ENCODE measurements around the gene TUBB4A. TPM values are rescaled to one million over a fixed set of nuclear protein-coding genes. Genes with fewer than 3 reads are reported as not detected.

The TUBB4A gene
- total and polyA plus RNA-seq, 2 experiments from 2014 or later, result 4.4 to 7.3 TPM

DNA sequence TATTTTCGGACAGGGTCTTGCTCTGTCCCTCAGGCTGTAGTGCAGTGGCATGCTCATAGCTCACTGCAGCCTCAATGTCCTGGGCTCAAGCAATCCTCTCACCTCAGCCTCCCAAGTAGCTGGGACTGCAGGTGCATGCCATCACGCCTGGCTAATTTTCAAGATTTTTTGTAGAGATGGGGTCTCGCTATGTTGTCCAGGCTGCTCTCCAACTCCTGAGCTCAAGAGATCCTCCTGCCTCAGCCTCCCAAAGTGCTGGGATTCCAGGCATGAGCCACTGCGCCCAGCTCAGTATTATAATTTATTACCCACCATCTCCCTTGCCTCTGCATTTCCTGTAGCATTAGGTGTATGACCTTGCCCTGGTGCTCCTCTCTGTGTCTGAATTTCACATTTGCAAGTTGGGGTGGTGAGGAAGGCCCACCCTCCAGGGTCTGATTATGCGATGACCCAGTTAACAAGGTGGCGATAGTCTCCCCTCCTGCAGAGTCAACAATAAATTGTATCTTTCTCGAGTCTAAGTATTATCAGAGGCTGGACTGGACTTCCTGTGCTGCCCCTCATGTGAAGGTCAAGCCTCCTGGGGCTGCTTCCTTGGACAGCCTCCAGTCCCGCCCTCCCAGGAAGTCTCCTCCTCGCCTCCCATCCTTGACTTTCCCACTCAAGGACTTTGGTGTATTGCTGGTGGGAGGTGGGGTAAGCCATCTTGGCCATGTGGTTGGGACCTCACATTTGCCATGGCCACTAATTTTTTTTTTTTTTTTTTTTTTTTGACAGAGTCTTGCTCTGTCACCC, 1.5 kb upstream of the TUBB4A start:
- H4K20me1 ChIP-seq (ENCODE audit: insufficient read depth, poor library complexity, severe bottlenecking), result no peaks in the 10 kb centered on the region
- H3K9me2 ChIP-seq (replicated peaks; ENCODE audit: insufficient read depth), result no peaks in the 10 kb centered on the region
- H3K4me1 ChIP-seq (ENCODE audit: insufficient read depth), result no peaks in the 10 kb centered on the region
- peaks cover 23% of the 10 kb centered on the region for H3K27me3 ChIP-seq
- no peaks in the 10 kb centered on the region for H3K36me3 ChIP-seq (replicated peaks; ENCODE audit: insufficient read depth, low read depth)
- H3K79me2 ChIP-seq, result no peaks in the 10 kb centered on the region
- H3K27ac ChIP-seq, result no peak overlapping the region
- DNase-seq (ENCODE audit: low spot score), result no peak
- TF ChIP-seq, protein P1, sequence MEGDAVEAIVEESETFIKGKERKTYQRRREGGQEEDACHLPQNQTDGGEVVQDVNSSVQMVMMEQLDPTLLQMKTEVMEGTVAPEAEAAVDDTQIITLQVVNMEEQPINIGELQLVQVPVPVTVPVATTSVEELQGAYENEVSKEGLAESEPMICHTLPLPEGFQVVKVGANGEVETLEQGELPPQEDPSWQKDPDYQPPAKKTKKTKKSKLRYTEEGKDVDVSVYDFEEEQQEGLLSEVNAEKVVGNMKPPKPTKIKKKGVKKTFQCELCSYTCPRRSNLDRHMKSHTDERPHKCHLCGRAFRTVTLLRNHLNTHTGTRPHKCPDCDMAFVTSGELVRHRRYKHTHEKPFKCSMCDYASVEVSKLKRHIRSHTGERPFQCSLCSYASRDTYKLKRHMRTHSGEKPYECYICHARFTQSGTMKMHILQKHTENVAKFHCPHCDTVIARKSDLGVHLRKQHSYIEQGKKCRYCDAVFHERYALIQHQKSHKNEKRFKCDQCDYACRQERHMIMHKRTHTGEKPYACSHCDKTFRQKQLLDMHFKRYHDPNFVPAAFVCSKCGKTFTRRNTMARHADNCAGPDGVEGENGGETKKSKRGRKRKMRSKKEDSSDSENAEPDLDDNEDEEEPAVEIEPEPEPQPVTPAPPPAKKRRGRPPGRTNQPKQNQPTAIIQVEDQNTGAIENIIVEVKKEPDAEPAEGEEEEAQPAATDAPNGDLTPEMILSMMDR (IDR thresholded peaks at IDR 0.05; ENCODE audit: poor library complexity), result no peak
- TF ChIP-seq EZH2 (IDR thresholded peaks at IDR 0.05; ENCODE audit: borderline replicate concordance) (no peak), EZH2phosphoT487 (IDR thresholded peaks at IDR 0.05; ENCODE audit: low read depth, severe bottlenecking, unreplicated experiment) (no peak)
- H3K4me2 ChIP-seq, result no peak overlapping the region
- 90% methylated on average over 9 of the region's 9 CpGs for WGBS (ENCODE audit: low lambda C conversion rate, missing lambda C conversion rate)
- no peak overlapping the region for H3K4me3 ChIP-seq
- H3K9me3 ChIP-seq (ENCODE audit: low read depth), result no peaks in the 10 kb centered on the region
- no peak overlapping the region for H2AFZ ChIP-seq

- no peaks in the 10 kb centered on the region for H4K20me1 ChIP-seq (ENCODE audit: insufficient read depth, poor library complexity, severe bottlenecking)
- H3K4me3 ChIP-seq, result peak overlapping the region; percentile 42
- no peaks in the 10 kb centered on the region for H3K9me3 ChIP-seq (ENCODE audit: low read depth)
- H2AFZ ChIP-seq, result no peak overlapping the region
- no peaks in the 10 kb centered on the region for H3K79me2 ChIP-seq
- no peaks in the 10 kb centered on the region for H3K9me2 ChIP-seq (replicated peaks; ENCODE audit: insufficient read depth)
- H3K27ac ChIP-seq, result no peak overlapping the region
- no peaks in the 10 kb centered on the region for H3K4me1 ChIP-seq (ENCODE audit: insufficient read depth)
- WGBS (ENCODE audit: low lambda C conversion rate, missing lambda C conversion rate), result 69% methylated on average over 24 of the region's 24 CpGs
- peaks cover 23% of the 10 kb centered on the region for H3K27me3 ChIP-seq
- DNase-seq (ENCODE audit: low spot score), result no peak
- H3K36me3 ChIP-seq (replicated peaks; ENCODE audit: insufficient read depth, low read depth), result no peaks in the 10 kb centered on the region
- TF ChIP-seq EZH2 (IDR thresholded peaks at IDR 0.05; ENCODE audit: borderline replicate concordance), result peak; percentile 4
- no peak for TF ChIP-seq EZH2phosphoT487 (IDR thresholded peaks at IDR 0.05; ENCODE audit: low read depth, severe bottlenecking, unreplicated experiment)
- TF ChIP-seq, protein P1 (IDR thresholded peaks at IDR 0.05; ENCODE audit: poor library complexity), result no peak
- H3K4me2 ChIP-seq, result peak overlapping the region; percentile 95
These were observed 1.0 kb downstream of the TUBB4A start for GRCh38 chr19:6500837-6501739.

GRCh38 chr19:6499052-6499790, 2.9 kb downstream of the TUBB4A start:
- Histone ChIP-seq H3K9me2 (replicated peaks; ENCODE audit: insufficient read depth) (no peaks in the 10 kb centered on the region), H2AFZ (no peak overlapping the region), H4K20me1 (ENCODE audit: insufficient read depth, poor library complexity, severe bottlenecking) (no peaks in the 10 kb centered on the region), H3K27me3 (peaks cover 23% of the 10 kb centered on the region), H3K9me3 (ENCODE audit: low read depth) (no peaks in the 10 kb centered on the region), H3K4me3 (no peak overlapping the region), H3K36me3 (replicated peaks; ENCODE audit: insufficient read depth, low read depth) (no peaks in the 10 kb centered on the region), H3K4me1 (ENCODE audit: insufficient read depth) (no peaks in the 10 kb centered on the region), H3K4me2 (no peak overlapping the region), H3K27ac (no peak overlapping the region), H3K79me2 (no peaks in the 10 kb centered on the region)
- TF ChIP-seq EZH2phosphoT487 (IDR thresholded peaks at IDR 0.05; ENCODE audit: low read depth, severe bottlenecking, unreplicated experiment), result no peak
- no peak for TF ChIP-seq EZH2 (IDR thresholded peaks at IDR 0.05; ENCODE audit: borderline replicate concordance)
- TF ChIP-seq, protein P1 (IDR thresholded peaks at IDR 0.05; ENCODE audit: poor library complexity), result no peak
- no peak for DNase-seq (ENCODE audit: low spot score)
- 79% methylated on average over 17 of the region's 17 CpGs for WGBS (ENCODE audit: low lambda C conversion rate, missing lambda C conversion rate)
